Calu3 (cell line): ENCODE measurements around the gene CDC45. TPM values are rescaled to one million over a fixed set of nuclear protein-coding genes. Genes with fewer than 3 reads are reported as not detected.

Source experiments
- BruUV-seq: library from RNA; stranded (reverse); fragments of 400-500 nt; replicated peaks from 2 replicates; lab custom pipeline; 2021; lab: Mats Ljungman, UMichigan
- CTCF ChIA-PET: fragments of 300-600 bp; sonication (Branson Sonifier 250); formaldehyde crosslinking; loops from one replicate; lab custom pipeline; 2022; ENCODE audit warnings: antibody characterized with exemption; lab: Charles Lee
- DNase-seq: peaks from one replicate; pipeline ENCODE4 v3.0.0; 2022
- H3K27ac Mint-ChIP-seq: one replicate; pipeline ENCODE4 v1.8.0; 2022; ENCODE audit warnings: mixed read lengths; ENCODE audit not compliant: unreplicated experiment
- H3K27me3 Mint-ChIP-seq: one replicate; pipeline ENCODE4 v1.8.0; 2022; ENCODE audit warnings: mixed read lengths; ENCODE audit not compliant: unreplicated experiment
- H3K36me3 Mint-ChIP-seq: one replicate; pipeline ENCODE4 v1.8.0; 2022; ENCODE audit warnings: mild to moderate bottlenecking, moderate library complexity, mixed read lengths; ENCODE audit not compliant: insufficient read depth, unreplicated experiment
- H3K4me1 Mint-ChIP-seq: one replicate; pipeline ENCODE4 v1.8.0; 2022; ENCODE audit warnings: mild to moderate bottlenecking, low read depth, mixed read lengths; ENCODE audit not compliant: unreplicated experiment
- H3K4me3 Mint-ChIP-seq: one replicate; pipeline ENCODE4 v1.8.0; 2022; ENCODE audit warnings: mild to moderate bottlenecking, low read depth, moderate library complexity, mixed read lengths; ENCODE audit not compliant: unreplicated experiment
- H3K9me3 Mint-ChIP-seq: one replicate; pipeline ENCODE4 v1.8.0; 2022; ENCODE audit warnings: low read depth, mixed read lengths; ENCODE audit not compliant: unreplicated experiment
- intact Hi-C: fragments of 100-400 bp; cut with micrococcal nuclease; formaldehyde crosslinking; loops from one replicate; pipeline ENCODE4 v1.10.0; 2022; ENCODE audit not compliant: unreplicated experiment
- total RNA-seq: library from RNA; stranded (reverse); gene quantifications from 2 replicates; pipeline ENCODE4 v1.2.3, GENCODE V29; 2022
- TF ChIP-seq, protein P1 (sequence below): fragments of 200-600 bp; IDR thresholded peaks from one replicate; pipeline ENCODE4 v1.8.0; 2022; ENCODE audit warnings: antibody characterized with exemption; ENCODE audit not compliant: unreplicated experiment

The CDC45 gene
- total RNA-seq, 1 experiment from 2014 or later: 45.0 TPM

- no peak for DNase-seq
- TF ChIP-seq, protein P1, sequence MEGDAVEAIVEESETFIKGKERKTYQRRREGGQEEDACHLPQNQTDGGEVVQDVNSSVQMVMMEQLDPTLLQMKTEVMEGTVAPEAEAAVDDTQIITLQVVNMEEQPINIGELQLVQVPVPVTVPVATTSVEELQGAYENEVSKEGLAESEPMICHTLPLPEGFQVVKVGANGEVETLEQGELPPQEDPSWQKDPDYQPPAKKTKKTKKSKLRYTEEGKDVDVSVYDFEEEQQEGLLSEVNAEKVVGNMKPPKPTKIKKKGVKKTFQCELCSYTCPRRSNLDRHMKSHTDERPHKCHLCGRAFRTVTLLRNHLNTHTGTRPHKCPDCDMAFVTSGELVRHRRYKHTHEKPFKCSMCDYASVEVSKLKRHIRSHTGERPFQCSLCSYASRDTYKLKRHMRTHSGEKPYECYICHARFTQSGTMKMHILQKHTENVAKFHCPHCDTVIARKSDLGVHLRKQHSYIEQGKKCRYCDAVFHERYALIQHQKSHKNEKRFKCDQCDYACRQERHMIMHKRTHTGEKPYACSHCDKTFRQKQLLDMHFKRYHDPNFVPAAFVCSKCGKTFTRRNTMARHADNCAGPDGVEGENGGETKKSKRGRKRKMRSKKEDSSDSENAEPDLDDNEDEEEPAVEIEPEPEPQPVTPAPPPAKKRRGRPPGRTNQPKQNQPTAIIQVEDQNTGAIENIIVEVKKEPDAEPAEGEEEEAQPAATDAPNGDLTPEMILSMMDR: no peak
- H3K4me3 Mint-ChIP-seq: no peak overlapping the region
- H3K4me1 Mint-ChIP-seq: no peaks in the 10 kb centered on the region
- no peaks in the 10 kb centered on the region for H3K36me3 Mint-ChIP-seq
- intact Hi-C loops: no loop called here
- no peaks in the 10 kb centered on the region for H3K27me3 Mint-ChIP-seq
- no peaks in the 10 kb centered on the region for H3K9me3 Mint-ChIP-seq
- H3K27ac Mint-ChIP-seq: no peak overlapping the region
- no TSS peak for BruUV-seq
- CTCF ChIA-PET: interaction anchor here (0.6 kb wide), 1 partner anchor 53 kb away, joined by 5 read pairs; no protein-coding TSS in a partner anchor
These were observed 18.6 kb downstream of the CDC45 start for GRCh38 chr22:19498154-19498865.

GRCh38 chr22:19498866-19499190, 19.1 kb downstream of the CDC45 start:
- CTCF ChIA-PET: interaction anchor here (0.6 kb wide), 1 partner anchor 53 kb away, joined by 5 read pairs; no protein-coding TSS in a partner anchor
- TF ChIP-seq, protein P1: no peak
- BruUV-seq: no TSS peak
- no peak for DNase-seq
- Mint-ChIP-seq H3K4me1 (no peaks in the 10 kb centered on the region), H3K9me3 (no peaks in the 10 kb centered on the region), H3K27ac (no peak overlapping the region), H3K36me3 (no peaks in the 10 kb centered on the region), H3K4me3 (no peak overlapping the region), H3K27me3 (no peaks in the 10 kb centered on the region)
- intact Hi-C loops: no loop called here

GRCh38 chr22:19499236-19499879, 19.6 kb downstream of the CDC45 start:
- Mint-ChIP-seq H3K4me3 (no peak overlapping the region), H3K27ac (no peak overlapping the region), H3K36me3 (no peaks in the 10 kb centered on the region), H3K4me1 (no peaks in the 10 kb centered on the region), H3K9me3 (no peaks in the 10 kb centered on the region), H3K27me3 (no peaks in the 10 kb centered on the region)
- CTCF ChIA-PET: no interaction called here
- no TSS peak for BruUV-seq
- intact Hi-C loops: no loop called here
- TF ChIP-seq, protein P1: no peak
- DNase-seq: no peak

DNA sequence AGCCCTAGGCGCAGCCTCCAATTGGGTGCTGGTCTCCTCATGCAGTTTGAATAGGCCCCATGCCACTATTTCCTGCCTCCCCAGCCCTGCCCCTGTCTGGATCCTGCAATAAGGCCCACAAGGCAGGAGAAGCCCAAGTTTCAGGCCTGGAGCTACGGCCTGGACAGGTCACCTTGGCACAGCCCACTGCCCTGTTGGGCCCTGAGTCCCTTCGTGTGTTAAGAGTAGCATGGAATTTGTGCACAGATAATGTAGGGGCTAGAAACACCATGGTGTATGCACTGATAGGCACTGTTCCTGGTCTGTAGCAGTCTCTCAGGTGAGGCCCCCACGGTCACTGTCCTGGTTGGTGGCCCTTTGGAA, 20.1 kb downstream of the CDC45 start:
- Mint-ChIP-seq H3K36me3 (no peaks in the 10 kb centered on the region), H3K27ac (no peak overlapping the region), H3K4me3 (no peak overlapping the region), H3K9me3 (no peaks in the 10 kb centered on the region), H3K27me3 (no peaks in the 10 kb centered on the region), H3K4me1 (no peaks in the 10 kb centered on the region)
- TF ChIP-seq, protein P1: no peak
- BruUV-seq: no TSS peak
- DNase-seq: no peak
- intact Hi-C loops: no loop called here
- CTCF ChIA-PET: no interaction called here
